HG03460 (cell line): ENCODE results near the gene RCOR1.

Experiments used
- ATAC-seq: cut with Tn5 transposase; IDR thresholded peaks from one replicate; pipeline ENCODE4 v1.9.1; 2021; ENCODE audit not compliant: unreplicated experiment

RCOR1 gene

DNA sequence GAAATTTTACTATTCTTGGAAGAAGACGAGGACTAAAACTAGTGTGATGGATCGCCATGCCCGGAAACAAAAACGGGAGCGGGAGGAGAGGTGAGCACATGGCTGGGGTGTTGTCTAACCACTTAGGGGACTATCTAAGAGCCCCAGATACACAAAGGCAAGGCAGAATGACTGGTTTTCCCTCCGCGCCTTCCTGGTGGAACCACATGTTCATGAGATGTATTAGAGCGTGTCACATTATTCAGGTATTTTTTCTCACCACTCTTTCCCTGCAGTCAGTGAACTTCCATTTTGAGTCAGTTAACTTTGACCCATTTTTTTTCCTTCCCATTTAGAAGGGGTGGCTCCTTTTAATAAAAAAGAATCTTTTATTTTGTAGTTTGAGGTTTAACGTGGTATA, 116.0 kb downstream of the RCOR1 start:
- ATAC-seq, result no peak

DNA sequence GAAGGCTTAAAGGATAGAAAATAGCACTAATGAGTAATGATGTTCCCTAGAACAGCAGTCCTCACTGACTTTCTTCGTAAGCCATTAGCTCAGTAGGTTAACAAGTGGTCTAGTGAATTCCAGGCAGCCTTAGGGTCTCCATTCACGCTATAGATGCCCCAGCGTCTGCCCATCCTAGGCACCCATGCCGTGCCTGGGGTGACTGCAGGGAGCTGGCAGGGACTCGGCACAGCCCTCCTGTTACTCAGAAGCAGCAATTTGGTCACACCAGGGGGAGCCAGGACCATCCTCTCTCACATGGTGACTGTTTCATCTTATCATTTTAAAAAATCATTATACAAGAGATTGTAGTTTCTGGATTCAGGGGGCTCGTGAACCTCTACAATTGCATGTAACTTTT, 118.8 kb downstream of the RCOR1 start:
- no peak for ATAC-seq

DNA sequence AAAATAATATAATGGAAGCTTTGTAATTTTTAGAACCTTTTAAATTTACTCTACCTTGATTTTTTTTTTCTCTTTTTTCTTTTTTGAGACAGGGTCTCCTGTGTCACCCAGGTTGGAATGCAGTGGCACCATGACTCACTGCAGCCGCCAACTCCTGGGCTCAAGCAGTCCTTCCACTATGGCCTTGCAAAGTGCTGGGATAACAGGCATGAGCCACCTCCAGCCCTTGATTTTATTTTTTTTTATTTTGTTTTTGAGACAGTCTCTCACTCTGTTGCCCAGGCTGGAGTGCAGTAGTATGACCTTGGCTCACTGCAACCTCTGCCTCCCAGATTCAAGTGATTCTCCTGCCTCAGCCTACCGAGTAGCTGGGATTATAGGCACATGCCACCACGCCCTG, 119.5 kb downstream of the RCOR1 start:
- no peak for ATAC-seq

DNA sequence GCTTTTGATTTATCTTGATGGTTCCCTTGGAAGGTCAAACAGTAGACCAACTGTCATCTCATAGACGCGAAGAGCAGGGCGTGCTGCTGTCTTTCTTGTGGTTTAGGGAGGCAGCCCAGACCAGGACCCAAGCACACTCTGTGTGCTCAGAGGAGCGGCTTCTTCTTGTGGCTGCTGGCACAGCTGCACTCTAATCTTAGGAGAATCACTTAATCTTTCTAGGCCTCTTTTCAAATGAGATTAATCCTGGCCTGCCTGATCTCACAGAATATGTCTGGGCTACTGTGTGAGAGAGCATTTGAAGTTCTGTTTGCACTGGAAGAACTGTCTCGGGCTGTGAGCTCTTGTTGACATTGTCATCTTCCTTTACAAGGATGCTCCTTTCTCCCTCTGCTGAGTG, 124.8 kb downstream of the RCOR1 start:
- ATAC-seq, result no peak

DNA sequence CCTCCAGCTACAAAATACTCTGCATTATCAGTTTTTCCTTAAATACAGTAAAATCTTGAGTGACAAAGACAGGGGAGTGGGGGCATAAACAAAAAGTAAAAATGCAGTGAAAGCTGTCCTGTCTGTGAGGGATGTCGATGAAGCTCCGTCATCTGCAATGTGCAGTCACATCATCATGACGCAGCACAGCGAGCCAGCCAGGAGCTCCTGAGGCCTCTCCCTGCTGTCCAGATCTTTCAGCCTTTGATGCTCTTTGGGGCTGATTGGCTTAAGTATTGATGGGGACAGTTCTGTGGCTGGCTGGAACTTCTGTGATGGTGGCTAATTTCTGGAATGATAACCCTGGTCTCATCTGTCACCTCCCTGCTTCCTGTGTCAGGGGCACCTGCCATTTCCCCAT, 130.2 kb downstream of the RCOR1 start:
- no peak for ATAC-seq

DNA sequence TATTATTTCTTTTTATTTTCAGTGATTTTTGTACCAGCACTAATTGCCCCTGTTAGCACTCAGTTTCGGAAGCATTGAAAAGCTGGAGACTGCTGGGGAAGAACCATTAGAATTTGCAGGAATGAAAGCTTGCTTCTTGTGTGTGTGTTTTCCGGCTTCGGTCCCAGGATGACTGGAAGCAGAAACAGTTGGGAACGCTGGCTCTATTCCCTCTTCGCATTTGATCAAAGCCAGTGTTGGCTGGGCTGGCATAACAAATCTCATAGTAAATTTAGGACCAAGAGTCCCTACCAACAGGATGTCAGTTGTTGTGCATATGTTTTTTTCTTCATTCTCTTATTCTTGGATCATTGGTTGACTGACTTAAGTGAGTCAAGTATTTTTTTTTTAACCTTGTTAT, 131.2 kb downstream of the RCOR1 start:
- ATAC-seq, result no peak

DNA sequence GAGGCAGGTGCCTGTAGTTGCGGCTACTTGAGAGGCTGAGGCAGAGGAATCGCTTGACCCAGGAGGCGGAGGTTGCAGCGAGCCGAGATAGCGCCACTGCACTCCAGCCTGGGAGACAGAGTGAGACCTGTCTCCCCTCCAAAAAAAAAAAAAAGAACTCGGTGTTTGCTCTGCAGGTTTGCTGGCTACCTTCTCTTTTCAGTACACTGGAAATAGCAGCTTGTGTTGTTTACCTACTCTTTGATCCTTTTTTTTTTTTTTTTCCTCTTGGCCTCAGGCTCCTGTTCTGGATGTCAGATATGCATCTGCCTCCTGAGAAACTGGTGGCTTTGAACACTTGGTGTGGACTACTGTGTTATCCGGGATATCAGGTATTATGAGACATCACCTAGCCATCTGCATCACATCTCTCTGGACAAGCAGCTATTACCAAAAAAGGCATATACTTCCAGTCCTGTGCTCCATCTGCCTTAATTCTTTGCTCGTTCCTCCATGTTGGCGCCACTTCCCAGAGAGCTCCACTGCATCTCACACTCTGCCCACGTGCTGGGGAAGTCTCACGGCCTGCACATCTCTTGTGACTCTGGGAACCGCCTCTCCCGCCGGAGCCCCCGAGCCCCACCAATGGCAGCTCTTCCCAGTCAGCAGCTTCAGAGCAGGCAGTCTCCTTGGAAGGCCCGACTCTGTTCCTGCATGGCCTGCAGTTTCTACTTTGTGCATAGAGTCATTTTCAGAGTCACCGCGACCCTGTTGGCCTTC, 133.9 kb downstream of the RCOR1 start:
- ATAC-seq, result no peak

DNA sequence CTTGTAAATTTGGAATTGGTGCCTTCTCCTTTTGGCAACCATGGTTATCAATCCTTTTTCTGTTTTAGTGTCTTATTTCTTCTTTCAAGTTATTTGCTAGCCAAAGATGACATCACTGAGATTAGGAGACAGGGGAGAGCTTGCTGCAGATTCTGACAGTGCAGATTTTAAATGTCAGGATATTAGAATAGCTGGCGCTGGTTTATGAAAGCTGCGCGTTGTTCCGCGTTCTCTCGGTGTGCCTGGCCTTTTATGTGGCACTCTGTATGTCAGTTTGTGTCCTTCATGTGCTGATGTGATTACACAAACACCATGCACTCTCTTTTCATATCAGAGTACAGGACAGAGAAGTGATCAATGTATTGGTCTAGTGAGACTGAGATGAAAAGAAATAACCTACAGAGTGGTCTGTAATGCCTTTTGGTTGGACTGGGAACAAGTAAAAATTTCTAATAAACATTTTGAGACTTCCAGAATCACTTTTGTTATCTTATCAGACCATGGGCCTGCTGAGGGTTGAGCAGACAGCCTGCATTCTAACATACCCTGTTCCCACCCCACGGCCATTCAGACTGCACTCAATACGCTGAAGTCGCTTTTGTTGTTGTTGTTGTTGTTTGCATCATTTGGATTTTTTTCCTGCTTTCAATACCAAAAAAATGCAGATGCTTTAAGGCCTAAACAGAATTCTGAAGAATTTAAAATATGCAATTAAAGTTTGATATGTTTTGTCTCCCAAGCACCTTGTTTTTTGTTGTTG, 135.1 kb downstream of the RCOR1 start:
- ATAC-seq, result no peak

DNA sequence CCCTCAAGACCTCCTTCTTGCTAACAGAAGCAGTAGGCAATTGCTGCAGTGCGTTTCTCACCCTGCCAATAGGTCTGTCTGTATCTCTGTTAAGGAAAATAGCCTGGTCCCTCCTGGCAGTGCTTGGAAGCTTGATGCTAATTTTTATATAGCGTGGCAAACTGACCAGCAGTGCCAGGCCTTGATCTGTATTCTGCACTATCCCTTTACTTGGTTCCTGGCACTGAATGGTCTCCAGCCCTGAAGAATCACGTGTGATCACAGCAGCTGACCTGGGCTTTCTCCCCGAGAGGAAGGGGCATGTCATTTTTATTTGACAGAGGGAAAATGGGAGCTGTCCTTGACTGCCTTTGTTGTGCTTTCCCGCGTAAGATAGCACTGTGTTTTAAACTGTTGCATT, 136.1 kb downstream of the RCOR1 start:
- no peak for ATAC-seq

DNA sequence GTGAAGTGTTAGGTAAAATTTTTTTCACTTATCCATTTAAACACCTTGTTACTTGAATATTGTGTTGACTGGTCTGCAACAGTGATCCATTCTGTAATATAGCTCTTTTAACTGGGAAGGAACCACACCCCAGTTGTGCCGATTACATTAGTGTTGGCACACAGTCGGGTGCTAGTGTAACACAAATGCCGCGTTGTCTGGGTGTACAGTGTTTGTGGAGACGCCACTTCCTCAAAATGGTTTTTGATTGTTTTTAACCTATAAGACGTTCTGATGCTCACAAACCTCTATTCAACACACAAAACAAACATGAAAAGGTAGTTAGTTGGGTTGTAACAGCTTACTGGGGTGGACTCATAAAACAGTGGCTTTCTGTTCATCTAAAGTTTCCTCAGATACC, 136.8 kb downstream of the RCOR1 start:
- ATAC-seq, result no peak

DNA sequence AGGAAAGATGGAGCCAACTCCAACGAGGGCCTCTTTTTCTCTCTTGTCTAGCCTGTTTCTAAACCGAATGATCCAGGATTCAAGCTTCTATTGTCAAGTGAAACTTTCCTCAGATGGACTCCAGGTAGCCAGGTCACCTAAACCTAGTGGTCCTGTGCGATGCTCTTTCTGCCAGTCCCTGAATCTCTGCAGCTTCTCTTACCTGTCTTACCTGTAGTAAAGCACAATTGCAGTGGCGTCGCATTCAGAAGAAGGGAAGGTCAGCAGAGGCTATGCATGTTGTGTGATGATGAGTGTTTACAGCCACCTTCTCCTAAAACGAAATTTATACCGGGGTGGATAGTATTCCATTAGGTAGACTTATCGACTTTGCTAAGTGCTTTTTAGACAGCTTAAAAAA, 137.4 kb downstream of the RCOR1 start:
- no peak for ATAC-seq

DNA sequence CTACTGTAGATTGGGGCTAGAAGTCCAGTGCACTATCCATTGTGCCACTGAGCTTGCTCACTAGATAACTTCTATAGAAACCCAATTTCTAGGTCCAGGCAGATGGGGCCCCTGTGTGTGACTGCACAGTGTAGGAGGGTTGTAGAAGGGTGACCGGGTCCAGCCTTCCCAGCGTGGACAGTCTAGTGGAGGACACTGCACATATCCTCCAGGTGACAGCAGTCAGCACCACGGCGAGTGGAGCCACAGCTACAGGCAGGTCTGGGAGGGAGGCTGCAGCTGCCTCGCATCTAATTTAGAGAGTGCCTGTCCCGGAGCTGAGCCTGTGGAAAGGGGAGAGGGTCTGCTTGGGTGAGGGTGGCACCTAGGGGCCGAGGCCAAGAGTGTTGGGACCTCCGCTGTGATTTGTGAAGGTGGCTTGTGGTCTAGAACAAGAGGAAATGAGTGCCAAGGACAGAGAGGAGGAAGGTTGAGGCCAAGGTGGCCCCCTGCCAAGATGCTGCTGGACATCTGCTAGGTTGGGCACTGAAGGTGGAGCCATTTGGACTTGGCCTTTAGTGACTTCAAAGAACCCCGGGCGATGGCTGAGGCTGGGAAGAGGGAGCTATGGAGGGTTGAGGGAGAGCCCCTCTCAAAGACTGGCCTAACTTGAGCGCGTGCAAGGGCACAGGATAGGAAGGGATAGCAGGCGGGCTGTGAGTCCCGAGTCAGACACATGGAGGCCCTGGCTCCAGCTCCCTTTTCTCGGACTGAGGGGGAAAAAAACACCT, 138.8 kb downstream of the RCOR1 start:
- no peak for ATAC-seq

DNA sequence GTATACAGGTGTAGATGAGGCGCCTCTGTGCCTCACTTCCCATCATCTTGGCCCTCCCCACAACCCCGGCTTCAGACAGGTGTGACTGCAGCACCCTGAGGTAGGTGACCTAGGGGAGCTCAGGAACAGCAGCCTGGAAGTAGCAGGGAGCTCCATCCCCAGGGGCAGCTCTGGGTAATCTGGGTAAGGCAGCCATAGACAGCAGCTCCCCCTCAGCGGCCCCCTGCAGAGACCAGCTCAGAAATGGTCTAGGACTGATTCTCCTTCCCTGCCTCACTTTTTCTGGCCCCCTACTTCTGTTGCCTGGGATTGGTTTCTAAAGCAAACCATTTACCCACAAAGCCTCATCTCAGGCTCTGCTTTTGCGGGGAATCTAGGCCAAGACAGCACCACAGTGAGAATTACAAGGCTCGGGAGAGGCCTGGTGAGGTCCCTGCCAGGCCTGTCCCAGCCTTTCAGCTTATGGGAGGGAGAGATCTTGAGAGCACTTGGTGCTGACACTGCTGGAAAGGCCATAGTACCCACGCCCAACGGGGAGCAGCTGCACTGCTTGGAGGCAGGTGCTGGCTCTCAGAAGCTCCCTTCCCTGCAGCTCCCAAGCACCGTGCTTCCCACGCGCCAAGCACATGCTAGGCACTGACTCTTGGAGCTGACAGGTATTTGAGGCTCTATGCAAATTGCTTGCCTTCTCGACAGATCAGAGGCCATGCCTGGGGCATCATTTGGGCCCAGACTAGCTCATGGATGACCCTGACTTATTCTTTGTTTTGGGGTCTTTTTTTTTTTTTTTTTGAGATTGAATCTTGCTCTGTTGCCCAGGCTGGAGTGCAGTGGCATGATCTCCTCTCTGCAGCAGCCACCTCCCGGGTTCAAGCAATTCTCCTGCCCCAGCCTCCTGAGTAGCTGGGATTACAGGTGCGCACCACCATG, 139.7 kb downstream of the RCOR1 start:
- ATAC-seq, result no peak

DNA sequence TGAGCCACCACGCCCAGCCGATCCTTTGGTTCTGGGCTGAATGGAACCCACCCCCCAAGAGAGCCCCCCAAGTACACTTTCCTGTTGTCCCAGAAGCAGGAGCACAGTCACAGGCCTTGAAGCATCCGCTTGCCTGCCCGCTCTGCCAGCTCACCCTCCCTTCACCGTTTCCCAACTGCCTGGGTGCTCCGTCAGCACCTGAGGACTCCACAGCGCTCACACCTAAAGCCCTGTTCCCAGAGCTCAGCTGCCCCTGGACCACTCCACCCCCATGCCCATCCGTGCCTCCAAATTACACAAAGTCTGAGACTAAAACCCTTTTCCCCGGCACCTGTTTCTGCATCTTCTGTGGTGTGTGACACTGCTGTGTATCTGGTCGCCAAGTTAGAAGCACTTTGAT, 140.5 kb downstream of the RCOR1 start:
- no peak for ATAC-seq

DNA sequence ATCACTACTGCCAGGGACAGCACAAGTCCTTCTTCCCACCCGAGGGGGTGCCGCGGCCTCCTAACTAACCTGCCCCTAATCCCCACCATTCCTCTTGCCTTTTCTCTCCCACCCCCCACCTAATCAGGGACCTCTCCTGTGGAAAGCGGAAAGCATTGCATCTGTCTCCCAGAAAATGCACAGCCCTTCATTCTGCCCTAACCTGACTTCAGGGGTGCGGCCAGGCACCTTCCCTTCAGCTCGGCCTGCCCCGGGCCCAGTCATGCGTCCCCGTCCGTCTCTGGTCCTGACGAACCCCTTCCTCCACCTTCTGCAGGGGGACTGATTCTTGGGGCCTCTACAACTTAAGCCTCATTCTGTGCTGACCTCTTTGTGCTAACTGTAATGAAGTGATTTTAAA, 140.9 kb downstream of the RCOR1 start:
- ATAC-seq, result no peak

DNA sequence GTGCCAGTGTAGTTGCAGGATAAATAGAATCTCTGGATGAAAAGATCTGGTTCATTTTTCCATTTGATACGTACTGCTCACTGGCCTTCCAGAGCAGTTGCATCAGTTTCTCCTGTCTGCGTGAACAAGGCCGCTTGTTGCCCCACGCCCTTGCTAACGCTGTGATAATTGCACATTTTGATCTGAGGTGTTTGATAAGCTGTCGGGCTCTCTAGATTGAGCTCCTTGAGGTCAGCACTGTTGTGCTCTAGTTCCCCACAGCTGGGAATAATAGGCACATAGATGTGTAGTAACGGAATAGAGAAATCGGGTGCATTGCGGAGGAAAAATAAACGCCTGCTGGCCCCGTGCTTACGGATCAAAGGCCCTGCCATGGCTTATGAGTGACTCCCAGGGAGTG, 142.0 kb downstream of the RCOR1 start:
- ATAC-seq, result no peak

DNA sequence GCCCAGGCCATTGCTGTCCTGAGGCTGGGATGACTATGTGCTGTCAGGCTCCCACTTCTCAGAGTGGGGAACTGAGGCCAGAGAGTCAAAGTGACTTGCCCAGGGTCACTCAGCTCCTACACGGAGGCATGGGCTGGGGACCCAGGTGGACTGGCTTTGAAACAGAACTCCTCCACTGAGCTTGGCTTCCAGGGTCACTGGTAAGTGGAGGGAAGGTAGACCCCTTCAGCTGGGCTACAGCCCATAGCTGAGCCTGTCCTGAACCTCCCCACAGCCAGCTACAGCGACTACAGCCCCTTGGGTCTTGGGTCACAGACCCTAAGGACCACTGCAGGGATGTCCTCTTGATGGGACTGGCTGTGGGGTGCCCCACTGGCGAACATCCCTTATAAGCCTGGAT, 144.5 kb downstream of the RCOR1 start:
- no peak for ATAC-seq

DNA sequence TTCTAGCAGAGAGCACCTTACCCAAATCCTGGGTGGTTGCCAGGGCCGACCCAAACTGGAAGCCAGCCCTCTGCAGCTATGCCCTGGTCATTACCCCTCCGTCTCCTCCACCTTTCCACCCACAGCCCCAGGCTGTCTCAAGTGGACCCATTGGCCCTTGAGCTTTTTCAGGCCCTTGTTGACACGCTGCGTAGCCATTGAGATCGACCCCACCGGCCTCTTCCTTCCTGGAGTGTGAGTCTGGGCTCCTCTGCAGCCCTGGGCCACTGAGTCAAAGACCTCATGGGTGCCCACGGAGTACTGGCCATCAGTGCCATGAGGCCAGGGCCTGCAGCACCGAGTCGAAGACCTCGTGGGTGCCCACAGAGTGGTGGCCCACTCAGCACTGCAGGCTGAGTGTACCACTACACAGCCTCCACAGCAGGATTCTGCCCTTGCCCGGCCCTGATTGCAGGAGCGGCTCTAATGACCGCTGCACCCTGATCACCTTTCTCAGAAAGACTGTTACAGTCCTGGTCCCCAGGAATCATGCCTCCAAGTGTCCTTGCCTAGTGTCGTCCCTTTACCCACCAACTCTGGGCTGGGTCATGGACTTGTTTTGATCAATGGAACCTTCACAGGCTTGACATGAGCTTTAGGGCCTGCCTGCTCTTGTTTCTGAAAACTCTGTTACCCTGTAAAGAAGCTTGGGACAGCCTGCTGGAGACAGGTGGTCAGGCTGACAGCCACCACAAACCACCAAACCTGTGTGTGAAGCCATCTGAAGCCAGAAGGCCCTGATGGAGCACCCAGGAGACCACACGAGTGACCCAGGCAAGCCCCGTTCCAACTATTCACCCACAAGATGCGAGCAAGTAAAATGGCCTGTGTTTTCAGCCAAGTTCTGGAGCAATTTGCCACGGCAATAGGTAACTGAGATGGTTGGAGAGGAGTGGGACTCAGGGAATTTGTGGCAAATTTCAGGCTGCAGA, 145.2 kb downstream of the RCOR1 start:
- ATAC-seq, result no peak

DNA sequence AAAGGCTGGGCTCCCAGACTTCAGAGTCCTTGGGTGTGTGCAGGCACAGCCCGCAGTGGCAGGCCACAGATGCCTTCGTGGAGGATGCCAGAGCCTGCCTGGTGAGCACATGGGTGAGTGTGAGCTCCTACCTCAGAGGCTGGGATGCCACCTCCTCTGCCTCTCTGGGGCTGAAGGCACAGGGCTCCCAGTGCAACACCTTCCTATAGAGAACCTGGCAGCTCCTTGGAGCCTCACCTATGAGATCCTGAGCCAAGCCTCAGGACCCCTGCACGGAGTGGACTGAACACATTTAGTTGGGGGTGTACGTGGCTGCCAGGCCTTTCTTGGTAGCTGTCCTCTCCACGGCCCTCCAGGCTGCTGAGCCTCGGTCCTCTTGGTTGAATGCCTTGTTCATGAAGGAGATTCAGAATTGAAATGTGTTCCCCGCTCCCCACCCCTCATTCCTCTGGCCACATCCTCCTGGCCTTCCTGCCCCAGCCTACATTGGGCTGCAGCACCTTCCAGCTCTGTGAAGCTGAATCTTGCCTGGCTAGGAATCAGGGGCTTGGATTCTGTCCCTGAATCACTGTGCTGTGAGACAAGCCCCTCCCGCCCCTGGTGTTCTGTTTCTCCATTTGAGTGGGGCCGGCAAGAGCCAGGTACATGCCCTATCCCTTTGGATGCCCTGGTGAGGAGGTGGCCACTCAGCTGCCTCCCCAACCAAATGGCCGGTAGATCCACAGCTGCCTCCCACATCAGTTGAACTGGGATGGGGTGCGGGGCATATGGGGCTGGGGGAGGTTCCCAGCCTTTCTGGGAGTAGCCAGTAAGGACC, 146.1 kb downstream of the RCOR1 start:
- ATAC-seq, result no peak
